ENCODE data around the gene NELFA.
A peak's percentile ranks its signal among the peaks of the same experiment; 100 is the strongest.
"Not testable (repeated sequence)": the region's sequence is repeated elsewhere in the genome, so short reads cannot be mapped to it uniquely, and the experiment has no call there.

NELFA gene

DNA sequence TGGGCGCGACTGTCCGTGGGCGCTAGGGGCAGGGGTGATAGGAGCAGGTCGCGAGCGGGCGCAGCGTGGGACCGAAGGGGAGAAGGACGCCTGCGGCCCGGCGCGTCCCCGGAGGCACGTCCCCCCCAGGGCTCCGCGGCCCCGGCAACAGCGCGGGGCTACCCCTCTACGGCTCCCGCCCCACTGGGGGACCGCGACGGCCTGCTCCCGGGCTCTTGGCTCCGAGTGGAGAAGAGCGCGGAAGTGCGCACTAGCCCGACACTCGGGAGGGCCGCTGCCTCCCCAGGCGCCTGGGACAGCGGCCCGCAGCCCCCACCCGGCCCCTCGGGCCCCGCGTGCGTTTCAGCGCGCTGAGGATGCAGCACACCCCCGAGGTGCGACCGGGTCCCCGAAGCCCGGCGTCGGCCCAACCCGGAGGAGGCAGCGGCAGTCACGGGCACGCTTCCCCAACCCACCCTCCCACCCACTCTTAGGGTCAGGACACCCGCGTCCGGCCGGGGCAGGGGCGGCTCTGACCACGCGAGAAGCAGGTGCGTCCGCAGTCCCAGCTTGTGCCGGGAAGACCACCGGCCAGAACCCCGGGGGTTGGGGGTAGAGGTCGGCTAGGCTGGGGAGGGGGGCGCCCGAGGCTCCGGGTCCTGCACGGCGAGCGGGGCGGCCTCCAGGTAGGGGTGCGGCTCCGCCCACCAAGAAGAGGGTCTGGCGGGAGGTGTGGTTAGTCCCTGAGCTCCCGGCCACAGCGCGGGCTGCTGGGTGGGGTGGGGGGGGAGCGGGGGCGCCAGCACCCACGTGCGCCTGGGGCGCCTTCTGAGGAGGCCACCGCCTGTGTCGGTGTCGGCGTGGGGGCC lies 31.8 kb upstream of the NELFA start:
- no peak for DNase-seq

DNA sequence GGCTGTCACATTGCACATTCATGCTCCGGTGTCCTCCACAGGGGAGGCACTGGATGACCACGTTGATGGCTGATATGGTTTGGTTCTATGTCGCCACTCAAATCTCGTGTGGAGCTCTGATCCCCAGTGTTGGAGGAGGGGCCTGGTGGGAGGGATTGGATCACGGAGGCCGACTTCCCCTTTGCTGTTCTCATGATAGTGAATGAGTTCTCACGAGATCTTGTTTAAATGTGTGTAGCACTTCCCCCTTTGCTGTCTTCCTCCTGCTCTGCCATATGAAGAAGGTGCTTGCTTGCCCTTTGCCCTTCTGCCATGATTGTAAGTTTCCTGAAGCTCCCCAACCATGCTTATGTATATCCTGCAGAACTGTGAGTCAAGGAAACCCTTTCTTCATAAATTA lies 28.1 kb upstream of the NELFA start:
- no peak for DNase-seq

DNA sequence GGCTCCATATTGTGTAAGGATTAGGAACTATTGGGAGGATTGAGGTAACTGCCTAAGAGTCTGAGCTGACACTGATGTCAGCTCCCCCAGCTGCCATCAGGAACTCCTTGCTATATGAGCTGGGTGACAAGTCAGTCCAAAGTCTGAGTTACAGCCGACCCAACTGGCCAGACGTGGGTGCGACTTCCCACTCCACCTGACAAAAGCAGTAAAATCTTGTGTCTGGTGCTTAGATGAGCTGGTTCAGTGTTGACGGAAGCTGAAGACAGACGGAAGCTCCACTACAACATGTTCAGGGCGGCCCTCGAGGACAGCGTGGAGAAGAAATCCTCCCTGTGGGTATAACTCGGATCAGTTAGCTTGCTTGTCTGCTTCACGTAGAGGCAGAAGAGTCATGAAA lies 27.6 kb upstream of the NELFA start:
- no peak for DNase-seq

DNA sequence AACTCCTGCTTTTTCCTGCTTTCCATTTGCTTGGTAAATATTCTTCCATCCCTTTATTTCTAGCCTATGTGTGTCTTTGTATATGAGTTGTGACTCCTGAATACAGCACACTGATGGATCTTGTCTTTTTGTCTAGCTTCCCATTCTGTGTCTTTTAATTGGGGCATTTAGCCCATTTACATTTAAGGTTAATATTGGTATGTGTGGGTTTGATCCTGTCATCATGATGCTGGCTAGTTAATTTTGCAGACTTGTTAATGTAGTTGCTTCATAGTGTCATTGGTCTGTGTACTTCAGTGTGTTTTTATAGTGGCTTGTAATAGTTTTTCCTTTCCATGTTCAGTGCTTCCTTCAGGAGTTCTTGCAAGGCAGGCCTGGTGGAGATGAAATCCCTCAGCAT lies 22.4 kb upstream of the NELFA start:
- DNase-seq, result not testable (repeated sequence)

DNA sequence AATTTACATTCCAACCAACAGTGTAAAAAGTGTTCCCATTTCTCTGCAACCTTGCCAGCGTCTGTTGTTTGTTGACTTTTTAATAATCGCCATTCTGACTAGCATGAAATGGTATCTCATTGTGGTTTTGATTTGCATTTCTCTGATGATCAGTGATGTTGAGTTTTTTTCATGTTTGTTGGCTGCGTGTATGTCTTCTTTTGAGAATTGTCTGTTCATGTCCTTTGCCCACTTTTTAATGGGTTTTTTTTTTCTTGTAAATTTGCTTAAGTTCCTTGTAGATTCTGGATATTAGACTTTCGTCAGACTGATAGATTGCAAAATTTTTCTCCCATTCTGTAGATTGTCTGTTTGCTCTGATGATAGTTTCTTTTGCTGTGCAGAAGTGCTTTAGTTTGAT lies 18.3 kb upstream of the NELFA start:
- DNase-seq, result not testable (repeated sequence)

DNA sequence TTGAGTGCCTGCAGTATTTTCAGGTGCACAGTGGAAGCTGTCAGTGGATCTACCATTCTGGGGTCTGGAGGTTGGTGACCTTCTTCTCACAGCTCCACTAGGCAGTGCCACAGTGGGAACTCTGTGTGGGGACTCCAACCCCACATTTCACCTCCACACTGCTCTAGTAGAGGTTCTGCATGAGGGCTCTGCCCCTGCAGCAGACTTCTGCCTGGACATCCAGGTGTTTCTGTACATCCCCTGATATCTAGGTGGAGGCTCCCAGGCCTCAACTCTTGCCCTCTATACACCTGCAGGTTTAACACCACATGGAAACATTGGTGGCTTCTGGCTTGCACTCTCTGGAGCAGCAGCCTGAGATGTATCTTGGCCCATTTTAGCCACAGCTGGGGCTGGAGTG lies 17.0 kb upstream of the NELFA start:
- DNase-seq, result no peak

DNA sequence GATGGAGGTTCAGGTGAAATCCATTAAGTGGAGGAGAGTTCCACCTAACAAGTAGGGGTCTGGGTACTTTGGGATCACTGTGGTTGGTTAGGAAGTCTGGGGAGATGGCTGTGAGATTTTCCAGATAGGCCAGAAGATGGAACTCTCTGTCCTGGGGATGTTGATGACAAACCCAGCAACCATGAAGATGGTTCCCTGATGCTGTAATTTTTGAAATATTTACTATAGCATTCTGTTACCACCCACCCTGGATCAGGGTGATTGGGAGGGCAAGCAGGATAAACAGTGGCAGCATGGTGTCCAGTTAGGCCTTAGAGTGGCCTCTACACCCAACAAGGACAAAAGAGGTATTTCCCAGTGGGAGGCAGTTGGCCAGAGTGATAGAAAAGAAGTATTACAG lies 15.9 kb upstream of the NELFA start:
- no peak for DNase-seq

DNA sequence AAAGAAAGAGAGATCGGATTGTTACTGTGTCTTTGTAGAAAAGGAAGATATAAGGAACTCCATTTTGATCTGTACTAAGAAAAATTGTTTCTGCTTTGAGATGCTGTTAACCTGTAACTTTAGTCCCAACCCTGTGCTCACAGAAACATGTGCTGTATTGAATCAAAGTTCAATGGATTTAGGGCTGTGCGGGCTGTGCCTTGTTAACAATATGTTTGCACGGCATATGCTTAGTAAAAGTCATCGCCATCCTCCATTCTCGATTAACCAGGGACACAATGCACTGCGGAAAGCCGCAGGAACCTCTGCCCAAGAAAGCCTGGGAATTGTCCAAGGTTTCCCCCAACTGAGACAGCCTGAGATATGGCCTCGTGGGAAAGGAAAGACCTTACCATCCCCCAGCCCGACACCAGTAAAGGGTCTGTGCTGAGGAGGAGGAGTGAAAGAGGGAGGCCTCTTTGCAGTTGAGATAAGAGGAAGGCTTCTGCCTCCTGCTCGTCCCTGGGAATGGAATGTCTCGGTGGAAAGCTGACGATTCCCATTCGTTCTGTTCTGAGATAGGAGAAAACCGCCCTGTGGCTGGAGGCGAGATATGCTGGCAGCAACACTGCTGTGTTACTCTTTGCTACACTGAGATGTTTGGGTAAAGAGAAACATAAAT lies 12.7 kb upstream of the NELFA start:
- DNase-seq, result not testable (repeated sequence)

DNA sequence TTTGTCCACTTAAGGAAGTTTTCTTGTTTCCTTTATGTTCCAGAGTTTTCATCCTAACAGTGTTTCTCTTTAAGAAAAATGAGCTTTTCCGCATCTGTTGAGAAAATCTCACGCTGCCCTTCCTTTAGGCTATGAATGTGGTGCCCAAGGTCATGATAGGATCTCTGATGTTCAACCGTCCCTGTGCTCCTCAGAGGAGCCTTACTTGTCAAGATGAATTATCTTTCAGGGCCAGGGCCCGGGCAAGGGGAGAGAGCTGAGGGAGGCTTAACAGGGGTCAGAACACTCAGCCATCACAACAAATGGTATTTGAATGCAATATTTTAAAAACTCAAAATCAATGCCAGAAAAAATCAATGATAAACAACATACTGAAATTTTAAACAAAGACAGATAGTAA lies 6.2 kb upstream of the NELFA start:
- no peak for DNase-seq

DNA sequence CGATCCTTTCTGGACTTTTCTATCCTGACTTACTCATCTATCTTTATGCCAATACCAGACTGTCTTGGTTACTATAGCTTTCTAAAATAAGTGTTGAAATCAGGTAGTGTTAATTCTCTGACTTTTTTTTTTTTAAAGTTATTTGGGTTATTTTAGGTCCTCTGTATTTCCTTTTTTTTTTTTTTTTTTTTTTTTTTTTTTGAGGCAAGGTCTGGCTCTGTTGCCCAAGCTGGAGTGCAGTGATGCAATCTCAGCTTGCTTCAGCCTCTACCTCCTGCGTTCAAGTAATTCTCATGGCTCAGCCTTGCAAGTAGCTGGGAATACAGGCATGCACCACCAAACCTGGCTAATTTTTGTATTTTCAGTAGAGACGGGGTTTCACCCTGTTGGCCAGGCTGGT lies 2.8 kb upstream of the NELFA start:
- DNase-seq, result no peak

DNA sequence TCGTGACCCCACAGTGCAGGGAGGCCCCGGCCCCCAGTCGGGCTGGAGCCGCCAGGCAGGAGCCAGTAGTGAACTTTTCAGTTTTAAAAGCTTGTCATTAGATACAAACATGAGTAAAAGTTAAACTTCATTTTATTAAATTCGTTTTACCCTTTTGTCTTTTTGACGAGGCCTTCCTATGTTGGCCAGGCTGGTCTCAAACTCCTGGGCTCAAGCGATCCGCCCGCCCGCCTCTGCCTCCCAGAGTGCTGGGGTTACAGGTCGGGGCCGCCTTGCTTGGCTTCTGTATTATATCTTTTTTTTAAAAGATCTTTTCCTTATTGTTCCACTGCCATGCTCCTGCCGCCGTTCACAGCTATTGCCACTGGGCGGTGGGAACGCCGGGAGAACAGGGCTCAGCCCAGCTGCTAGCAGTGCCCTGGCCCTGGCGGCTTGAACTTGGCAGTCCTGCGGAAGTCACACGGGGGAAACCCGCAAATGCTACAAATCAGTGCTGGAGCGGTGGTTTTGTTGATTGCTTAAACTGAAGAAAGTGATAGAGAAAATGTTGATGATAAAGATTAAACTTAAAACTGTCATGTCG lies 968 bp upstream of the NELFA start:
- peak; percentile 37 for DNase-seq

DNA sequence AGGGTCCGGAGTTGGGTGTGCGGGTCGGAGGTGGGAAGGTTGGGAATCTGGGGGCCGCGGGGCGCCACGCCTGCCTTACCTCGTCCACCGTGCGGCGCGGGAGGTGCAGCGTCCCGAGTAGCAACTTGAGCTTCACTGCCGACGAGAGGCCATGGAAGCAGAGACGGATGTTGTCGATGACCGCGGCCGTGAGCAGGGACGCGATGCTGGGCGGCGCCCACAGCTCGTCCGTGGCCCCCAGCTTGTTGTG lies 178 bp downstream of the NELFA start:
- DNase-seq, result no peak

DNA sequence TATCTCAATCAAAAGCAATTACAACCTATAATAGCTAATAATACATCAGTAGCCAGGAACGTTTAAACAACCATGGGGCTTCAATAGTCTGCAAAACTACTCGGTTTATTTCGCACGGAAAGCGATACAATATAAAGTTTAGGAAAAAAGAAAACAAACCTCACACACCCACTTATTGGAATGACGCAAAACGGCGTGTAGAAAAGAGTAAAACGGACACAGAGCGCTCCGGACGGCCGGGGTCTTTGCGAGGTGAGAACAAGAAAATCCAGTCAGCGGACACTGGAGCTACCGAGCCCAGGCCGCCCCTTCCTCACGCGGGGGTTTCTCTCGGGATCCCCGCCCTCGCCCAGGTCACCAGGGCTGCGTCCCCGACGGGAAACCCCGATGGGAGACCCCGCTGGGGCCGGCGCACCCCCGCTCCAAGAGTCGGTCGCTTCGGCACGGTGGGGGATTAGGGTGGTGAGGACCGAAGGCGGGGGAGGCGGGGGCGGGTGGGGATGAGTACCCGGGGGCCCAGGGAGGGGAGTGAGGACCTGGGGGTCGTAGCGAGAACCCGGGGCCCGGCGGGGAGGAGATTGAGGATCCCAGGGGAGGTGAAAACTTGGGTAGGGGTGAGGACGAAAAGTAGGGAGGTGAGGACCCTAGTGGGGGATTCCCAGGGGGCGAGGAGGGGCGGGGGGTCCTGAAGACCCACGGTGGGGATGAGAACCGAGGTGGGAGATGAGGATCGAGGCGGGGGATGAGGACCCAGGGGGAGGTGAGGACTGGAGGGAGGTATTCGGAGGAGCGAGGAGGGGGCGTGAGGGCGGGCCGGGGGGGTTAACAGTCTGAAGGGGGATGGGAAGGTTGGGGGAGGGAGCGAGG lies 737 bp downstream of the NELFA start:
- no peak for DNase-seq

DNA sequence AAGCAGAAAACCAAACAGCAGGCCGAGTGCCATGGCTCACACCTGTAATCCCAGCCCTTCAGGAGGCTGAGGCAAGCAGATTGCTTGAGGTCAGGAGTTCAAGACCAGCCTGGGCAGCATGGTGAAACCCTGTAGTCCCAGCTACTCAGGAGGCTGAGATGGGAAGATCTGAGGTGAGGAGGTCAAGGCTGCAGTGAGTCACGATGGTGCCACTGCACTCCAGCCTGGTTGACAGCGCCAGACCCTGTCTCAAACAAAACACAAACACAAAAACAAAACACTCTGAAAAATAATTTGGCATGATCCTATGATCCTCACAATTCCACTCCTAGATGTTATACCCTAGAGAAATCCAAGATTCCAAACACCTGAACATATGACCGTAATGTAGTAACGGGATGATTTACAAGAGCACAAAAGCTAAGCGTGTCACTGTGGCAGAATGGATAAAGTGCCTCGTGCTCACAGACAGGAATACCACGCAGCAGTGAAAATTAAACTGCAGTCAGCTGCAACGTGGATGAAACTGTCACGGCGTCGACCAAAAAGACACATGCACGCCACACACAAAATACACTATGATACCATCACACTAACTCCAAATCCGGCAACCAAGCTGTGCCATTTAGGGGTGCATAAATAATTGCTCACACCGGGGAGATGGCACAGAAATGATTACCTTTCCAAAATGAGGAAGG lies 1.7 kb downstream of the NELFA start:
- DNase-seq, result no peak

DNA sequence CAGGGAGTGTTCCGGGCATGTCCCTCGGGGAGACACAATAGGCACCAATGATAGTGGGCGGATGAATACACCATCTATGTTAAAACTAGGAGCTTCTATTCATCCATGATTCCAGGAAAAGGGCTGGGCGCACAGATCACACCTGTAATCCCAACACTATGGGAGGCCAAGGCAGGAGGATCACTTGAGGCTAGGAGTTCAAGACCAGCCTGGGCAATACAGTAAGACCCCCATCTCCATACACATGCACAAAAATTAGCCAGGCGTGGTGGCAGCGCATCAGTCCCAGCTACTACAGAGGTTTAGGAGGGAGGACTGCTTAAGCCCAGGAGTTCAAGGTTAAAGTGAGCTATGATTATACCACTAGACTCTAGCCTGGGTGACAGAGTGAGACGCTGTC lies 2.4 kb downstream of the NELFA start:
- DNase-seq, result no peak

DNA sequence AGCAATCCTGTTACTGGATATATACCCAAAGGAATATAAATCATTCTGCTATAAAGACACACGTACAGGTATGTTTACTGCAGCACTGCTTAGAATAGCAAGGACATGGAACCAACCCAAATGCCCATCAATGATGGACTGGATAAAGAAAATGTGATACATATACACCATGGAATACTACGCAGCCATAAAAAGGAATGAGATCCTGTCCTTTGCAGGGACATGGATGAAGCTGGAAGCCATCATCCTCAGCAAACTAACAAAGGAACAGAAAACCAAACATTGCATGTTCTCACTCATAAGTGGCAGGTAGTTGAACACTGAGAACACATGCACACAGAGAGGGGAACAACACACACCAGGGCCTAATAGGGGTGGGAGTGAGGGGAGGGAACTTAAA lies 5.4 kb downstream of the NELFA start:
- not testable (repeated sequence) for DNase-seq

DNA sequence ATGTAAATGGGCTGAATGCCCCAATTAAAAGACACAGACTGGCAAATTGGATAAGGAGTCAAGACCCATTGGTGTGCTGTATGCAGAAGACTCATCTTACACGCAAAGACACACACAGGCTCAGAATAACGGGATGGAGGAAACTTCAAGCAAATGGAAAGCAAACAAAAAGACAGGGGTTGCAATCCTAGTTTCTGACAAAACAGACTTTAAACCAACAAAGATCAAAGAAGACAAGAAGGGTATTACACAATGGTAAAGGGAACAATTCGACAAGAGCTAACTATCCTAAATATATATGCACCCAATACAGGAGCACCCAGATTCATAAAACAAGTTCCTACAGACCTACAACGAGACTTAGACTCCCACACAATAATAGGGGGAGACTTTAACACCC lies 9.5 kb downstream of the NELFA start:
- DNase-seq, result not testable (repeated sequence)

DNA sequence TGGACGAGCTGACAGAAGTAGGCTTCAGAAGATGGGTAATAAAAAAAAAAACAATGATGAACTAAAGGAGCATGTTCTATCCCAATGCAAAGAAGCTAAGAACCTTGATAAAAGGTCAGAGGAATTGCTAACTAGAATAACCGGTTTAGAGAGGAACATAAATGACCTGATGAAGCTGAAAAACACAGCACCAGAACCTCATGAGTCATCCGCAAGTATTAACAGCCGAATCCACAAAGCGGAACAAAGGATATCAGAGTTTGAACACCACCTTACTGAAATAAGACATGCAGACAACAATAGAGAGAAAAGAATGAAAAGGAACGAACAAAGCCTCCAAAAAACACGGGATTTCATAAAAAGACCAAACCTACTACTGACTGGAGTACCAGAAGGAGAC lies 10.5 kb downstream of the NELFA start:
- no peak for DNase-seq

DNA sequence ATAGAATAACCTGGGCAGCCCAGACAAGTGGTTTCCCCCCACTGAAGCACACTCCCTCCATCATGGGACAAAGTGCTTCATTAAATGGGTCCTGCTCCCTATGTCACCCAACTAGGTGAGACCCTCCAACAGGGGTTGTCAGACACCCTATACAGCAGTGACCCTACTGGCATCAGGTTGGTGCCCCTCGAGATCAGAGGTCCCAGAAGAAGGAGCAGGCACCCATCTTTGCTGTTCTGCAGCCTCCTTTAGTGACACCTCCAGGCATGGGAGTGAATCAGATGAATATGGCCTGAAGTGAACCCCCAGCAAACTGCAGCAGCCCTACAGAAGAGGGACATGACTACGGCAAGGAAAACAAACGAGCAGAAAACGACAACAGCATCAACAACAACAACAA lies 11.1 kb downstream of the NELFA start:
- no peak for DNase-seq

DNA sequence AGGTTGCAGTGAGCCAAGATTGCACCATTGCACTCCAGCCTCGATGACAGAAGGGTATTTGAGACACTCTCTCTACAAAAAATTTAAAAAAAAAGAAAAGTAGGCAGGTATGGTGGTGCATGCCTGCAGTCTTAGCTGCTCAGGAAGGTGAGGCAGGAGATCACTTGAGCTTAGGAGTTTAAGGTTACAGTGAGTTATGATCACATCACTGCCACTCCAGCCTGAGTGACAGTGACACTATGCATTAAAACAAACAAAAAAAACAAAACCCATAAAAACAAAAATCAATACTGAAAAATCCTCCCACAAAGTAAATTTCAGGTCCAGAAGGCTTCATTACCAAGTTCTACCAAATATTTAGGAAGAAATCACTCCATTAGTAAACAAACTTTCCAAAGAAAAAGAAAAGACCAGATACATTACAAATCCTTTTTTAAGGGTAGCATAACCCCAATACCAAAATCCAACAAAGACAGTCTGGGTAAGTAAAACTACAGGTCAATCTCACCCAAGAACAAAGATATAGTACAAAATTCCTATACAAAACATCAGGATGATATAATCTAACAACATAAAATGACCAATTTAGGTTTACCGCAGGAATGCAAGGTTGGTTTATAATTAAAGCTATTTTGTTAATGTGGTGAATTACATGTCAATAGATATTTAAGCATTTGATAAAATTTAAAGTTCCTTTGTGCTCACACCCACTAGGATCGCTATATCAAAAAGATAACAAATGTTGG lies 11.7 kb downstream of the NELFA start:
- no peak for DNase-seq

DNA sequence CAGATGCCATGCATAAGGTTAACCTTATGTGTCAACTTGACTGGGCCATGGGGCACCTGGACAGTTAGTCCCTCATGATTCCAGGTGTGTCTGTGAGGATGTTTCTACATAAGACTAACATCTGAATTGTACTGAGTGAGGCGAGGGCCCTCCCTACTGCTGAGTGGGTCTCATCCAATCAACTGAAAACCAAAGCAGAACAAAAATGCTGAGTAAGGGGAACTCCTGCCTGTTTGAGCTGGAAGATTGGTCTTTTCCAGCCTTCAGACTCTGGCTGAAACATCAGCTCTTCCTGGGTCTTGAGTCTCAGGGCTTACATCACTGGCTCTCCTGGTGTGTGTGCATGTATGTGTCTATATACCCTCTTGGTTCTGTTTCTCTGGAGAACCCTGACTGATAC lies 13.8 kb downstream of the NELFA start:
- no peak for DNase-seq
